ENCODE measurements around the gene TMEM181.

TMEM181 gene

GRCh38 chr6:158568549-158568948 lies 8.7 kb downstream of the TMEM181 start:
- TF ChIP-seq CTCF (IDR thresholded peaks at IDR 0.05; ENCODE audit: low read length, missing control alignments) = no peak
- no peak for DNase-seq (ENCODE audit: low read depth)
- no peak overlapping the region for H3K4me3 ChIP-seq (replicated peaks; ENCODE audit: low read depth, low read length)

GRCh38 chr6:158569036-158569435 lies 9.1 kb downstream of the TMEM181 start:
- TF ChIP-seq CTCF (IDR thresholded peaks at IDR 0.05; ENCODE audit: low read length, missing control alignments) = no peak
- H3K4me3 ChIP-seq (replicated peaks; ENCODE audit: low read depth, low read length) = no peak overlapping the region
- DNase-seq (ENCODE audit: low read depth) = no peak

- TF ChIP-seq CTCF (IDR thresholded peaks at IDR 0.05; ENCODE audit: low read length, missing control alignments) = no peak
- no peak overlapping the region for H3K4me3 ChIP-seq (replicated peaks; ENCODE audit: low read depth, low read length)
- DNase-seq (ENCODE audit: low read depth) = no peak
These were observed 10.7 kb downstream of the TMEM181 start for GRCh38 chr6:158570681-158570962.

GRCh38 chr6:158571826-158572652 lies 12.1 kb downstream of the TMEM181 start:
- no peak for DNase-seq (ENCODE audit: low read depth)
- TF ChIP-seq CTCF (IDR thresholded peaks at IDR 0.05; ENCODE audit: low read length, missing control alignments) = no peak
- no peak overlapping the region for H3K4me3 ChIP-seq (replicated peaks; ENCODE audit: low read depth, low read length)

- H3K4me3 ChIP-seq (replicated peaks; ENCODE audit: low read depth, low read length) = no peak overlapping the region
- no peak for TF ChIP-seq CTCF (IDR thresholded peaks at IDR 0.05; ENCODE audit: low read length, missing control alignments)
- no peak for DNase-seq (ENCODE audit: low read depth)
These were observed 13.0 kb downstream of the TMEM181 start for GRCh38 chr6:158572653-158573541.

GRCh38 chr6:158573542-158573931 lies 13.6 kb downstream of the TMEM181 start:
- no peak overlapping the region for H3K4me3 ChIP-seq (replicated peaks; ENCODE audit: low read depth, low read length)
- no peak for TF ChIP-seq CTCF (IDR thresholded peaks at IDR 0.05; ENCODE audit: low read length, missing control alignments)
- no peak for DNase-seq (ENCODE audit: low read depth)
